ENCODE data around the gene ARF3.

Gene ARF3

DNA sequence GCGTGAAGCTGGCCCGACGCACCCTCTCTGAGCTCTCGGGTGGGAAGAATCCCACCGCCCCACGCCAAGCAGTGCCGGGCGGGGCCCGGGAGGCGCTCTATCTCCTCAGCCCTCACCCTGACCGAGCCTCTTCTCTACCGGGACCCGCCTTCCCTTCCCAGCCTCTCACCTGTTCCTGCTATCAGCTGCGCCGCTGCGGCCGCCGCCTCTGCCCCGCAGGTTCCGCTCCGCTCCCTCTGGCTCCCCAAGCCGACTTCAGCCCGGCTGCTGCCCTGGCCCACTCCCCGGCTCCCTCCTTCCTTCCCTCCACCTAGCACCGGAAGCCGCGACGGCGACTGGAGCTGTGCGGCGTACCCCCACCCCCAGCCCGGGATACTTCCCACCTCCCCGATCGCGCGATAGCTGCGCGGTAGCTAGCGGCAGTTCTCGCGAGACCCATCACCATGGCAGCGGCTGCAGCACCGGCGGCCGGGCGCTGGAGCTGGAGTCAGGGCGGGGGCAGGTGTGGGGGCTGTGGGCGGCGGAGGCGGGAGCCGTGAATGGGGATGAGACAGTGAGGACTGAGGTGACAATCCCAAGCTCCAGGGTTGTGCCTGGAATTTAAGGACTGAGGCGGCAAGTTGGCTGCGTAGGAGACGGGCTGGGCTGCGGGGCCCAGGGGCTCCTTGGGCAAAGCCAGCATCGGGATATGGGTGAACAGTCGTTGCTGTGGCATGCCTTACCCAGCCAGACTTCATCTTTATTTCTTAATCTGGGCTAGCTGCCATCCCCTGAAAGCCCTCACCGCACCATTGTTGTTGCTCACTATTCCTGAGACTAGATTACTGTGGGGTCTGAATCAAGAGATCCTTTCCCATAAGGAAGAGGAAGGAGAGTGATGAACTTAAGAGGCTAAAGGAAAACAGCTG is at the start of gene ARF3:
TSS of gene ARF3 (minus strand) at position 347 of the 908 bp plus-strand sequence. CDS start 16,392 bp downstream, outside the sequence.
- peak; percentile 95 for DNase-seq

GRCh38 chr12:49000346-49000745 is 43.1 kb upstream of the ARF3 start:
- no peak for DNase-seq

- peak; percentile 24 for DNase-seq
These were observed 42.3 kb upstream of the ARF3 start, which contains the start of gene DDN for GRCh38 chr12:48999371-49000131. Gene DDN (minus strand): TSS chr12:48999375. CDS start chr12:48999287, 88 bp downstream.

DNA sequence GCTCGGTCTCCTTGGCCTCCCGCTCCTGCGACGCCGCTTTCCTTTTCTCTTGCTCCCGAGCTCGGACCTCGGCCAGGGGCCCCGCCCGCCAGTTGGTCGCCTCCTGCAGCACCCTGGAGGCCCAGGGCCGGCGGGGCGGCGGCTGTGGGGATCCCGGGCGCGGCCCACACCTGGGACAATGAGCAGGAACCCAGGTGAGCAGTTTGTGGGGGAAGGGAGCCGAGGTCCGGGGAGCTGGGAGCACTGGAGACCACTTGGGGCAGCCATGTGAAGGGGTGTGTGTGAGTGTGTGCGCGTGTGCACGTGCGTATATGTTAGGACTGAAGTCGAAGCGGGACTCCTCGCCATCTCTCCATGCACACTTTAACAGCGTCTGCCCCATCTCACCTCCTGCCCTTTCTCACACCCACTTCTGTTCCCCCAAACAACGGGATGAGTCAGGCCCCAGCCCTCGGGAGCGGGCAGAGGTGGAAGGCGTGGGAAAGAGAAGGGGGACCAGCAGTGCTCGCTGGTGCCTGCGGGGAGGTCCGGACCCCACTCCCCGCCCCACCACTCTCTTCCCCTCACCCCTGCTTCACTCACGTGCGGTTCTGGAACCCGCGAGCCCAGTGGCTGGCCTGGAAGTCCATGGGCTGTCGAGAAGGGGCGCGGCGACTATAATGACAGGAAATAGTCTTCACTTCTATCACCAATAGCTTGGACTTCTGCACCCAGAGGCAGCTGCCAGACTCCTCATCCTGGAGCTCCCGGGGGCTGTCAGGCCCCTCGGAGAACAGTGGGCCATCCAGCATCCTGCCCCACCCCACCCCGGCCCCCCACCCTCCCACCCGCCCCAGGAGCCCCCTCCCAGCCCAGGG is 41.4 kb upstream of the ARF3 start:
- DNase-seq, result no peak

DNA sequence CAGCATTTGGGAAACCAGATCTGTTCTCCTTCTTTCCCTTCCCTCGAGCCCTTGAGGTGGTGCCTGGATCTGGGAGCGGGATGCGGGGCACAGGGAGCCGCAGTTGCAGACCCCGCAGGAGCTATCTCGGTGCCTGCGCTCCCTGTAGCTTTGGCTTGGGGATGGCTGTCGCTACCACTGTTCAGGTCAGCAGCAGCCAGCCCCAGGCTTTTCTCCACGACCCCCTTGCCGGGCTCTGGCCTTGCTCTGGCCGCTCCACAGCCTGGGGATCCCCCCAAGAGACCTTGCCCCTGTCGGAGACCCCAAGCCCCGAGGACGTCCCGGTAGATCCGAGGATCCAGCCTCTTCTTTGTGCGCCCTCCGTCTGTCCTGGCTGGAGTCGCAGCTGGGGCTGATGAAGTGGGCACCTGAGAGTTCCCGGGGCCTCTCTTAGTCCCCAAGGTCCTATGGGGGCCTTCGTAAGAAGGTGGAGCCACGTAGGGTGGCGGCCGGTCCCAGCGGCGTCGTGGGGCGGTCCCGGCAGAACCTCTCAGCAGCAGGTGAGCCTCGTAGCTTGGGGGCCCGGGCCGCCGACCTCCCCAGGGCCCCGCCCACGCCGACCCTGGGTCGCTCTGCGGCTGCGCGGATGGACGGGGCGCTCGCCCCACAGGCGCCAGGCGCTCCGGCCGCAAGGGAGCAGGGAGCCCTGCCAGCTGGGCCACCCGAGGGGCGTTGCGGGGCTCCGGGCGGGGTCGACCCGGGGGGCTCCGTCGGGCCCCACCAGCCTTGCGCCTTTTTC is 40.6 kb upstream of the ARF3 start:
- peak; percentile 47 for DNase-seq

GRCh38 chr12:48996794-48997718 is 39.8 kb upstream of the ARF3 start:
- peak; percentile 63 for DNase-seq

- peak; percentile 60 for DNase-seq
These were observed 38.0 kb upstream of the ARF3 start for GRCh38 chr12:48995086-48995879.

DNA sequence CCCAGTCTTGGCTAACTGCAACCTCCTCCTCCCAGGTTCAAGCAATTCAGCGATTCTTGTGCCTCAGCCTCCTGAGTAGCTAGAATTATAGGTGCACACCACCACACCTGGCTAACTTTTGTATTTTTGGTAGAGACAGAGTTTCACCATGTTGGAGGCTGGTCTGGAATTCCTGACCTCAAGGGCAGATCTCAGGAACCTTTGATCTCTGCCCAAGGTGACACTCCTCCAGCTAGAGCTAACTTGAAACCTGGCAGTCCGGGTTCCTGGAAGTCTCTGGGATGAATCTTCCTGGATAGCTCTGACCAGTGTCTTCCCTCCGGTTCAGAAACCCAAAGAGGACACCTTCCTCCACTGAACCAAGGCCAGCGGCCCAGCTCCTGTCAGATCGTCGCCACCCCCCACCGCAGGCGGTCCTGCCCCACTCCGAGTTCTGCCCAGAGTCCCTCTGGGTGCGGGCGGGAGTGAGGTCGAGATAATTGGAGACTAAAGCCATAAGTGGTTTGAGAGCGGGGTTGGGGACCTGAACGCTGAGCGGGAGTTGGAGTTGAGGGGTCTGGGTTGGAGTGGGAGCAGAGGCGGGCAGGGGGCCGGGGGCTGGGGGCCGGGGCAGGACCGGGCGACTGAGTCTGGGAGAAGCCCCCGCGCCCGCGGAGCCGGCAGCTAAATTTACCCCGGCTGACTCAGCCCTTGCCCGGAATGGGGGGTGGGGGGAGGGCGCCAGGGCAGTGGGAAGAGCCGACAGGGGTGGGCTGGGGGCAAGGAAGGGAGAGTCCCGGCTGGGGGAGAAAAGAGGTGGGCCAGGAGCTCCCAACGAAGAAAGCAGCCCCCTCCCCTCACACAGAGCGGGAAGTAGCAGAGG is 37.2 kb upstream of the ARF3 start:
- no peak for DNase-seq

GRCh38 chr12:48993787-48994186 is 36.5 kb upstream of the ARF3 start:
- no peak for DNase-seq

GRCh38 chr12:48991247-48992050 is 34.2 kb upstream of the ARF3 start:
- no peak for DNase-seq

DNA sequence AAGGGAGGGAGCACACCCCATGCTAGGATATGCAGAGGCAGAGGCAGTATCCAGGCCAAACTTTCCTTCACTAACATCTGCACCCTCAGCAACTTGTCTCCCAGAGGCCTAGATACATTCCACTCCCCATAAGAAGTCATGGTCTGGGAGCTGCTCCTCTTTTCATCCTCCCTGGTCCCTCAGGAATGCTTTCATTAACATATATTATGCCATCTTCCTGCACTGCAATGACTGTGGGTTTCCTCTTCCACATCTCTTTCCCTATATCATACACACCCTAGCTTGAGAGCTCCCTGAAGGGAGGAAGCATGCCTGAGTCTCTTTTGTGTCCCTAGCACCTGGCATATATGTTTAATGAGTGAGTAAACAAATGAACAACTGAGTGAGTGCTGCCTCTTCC is 33.3 kb upstream of the ARF3 start:
- DNase-seq, result peak; percentile 42

- no peak for DNase-seq
These were observed 30.9 kb upstream of the ARF3 start for GRCh38 chr12:48988030-48988649.

DNA sequence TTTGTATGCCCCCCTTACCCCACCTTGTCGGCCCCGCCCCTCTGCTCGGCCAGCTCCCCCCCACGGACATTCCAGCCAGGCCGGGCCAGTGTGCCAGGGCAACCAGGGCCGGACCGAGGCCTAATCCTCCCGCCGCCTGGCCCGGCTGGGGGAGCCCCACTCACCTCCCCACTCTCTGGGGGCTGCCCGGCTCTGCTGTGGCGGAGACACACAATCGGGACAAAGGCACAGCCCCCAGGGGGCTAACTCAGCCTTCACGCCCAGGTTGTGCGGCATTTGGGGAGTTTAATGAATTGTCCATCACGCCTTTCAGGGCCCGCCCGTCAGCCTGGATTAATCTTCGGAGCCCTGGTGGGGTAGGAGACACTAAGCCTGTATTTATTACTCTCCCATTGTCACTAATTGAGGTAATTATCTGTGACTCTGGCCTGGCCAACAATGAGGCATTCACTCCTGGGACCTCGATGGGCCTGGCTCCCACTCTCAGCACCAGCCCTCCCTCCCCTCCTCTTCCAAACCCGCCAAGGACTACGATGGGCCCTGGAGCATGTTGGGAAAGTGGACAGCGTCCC is 29.5 kb upstream of the ARF3 start:
- DNase-seq, result no peak

DNA sequence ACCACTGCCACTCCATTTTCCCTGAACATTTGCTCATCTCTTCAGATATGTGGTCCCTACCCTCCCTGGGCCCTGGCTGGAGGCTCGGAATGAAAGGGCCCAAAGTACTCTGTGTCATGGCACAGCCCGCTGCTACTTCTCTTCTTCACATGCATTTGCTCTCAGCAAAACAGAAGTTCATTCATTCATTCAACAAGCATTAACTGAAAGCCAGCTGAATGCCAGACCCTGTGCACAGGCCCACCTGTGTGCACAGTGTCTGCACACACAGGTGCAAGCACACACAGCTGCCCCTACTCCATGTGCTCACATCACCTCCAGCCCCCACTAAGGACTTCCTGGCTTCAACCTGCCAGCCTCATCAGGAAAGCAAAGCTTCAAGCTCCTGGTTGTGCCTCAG is 28.6 kb upstream of the ARF3 start:
- DNase-seq, result no peak

DNA sequence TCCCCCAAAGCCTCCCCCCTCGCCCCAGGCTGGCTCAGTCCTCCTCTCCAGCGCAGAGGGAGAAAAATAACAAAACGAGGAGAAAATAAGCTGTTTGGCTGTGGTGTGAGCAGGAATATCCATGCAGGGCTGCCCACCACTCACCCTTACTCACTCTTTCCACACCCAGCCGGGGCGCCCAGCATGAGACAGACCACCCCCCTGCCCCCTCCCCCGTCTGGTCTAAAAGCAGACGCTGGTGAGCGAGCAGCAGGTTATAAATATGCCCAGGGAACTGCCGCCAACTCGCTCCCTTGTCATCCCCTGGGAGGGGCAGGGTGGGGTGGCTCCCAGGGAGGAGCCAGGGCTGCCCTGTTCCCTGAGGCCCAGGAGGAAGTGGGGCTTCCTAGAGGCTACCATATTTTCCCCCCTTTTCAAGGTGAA is 28.2 kb upstream of the ARF3 start:
- DNase-seq, result peak; percentile 39

GRCh38 chr12:48982397-48983080 is 25.3 kb upstream of the ARF3 start:
- DNase-seq, result no peak

DNA sequence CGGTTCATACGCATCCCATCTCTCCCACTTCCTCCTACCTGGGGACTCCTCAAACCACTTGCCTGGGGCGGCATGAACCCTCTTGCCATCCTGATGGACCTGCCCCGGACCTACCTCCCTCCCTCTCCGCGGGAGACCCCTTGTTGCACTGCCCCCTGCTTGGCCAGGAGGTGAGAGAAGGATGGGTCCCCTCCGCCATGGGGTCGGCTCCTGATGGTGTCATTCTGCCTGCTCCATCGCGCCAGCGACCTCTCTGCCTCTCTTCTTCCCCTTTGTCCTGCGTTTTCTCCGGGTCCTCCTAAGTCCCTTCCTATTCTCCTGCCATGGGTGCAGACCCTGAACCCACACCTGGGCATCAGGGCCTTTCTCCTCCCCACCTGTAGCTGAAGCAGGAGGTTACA is 24.5 kb upstream of the ARF3 start:
- no peak for DNase-seq

All from NCI-H1436 (cell line).